HG03095 (cell line): Measurements from ENCODE around the gene KCNH4.
"Not testable (repeated sequence)": the region's sequence is repeated elsewhere in the genome, so short reads cannot be mapped to it uniquely, and the experiment has no call there.

ENCODE experiments used
- ATAC-seq: cut with Tn5 transposase; IDR thresholded peaks from one replicate; pipeline ENCODE4 v1.9.1; 2021; ENCODE audit warnings: moderate library complexity; ENCODE audit not compliant: unreplicated experiment

Gene KCNH4

GRCh38 chr17:42180922-42181850 is at the start of gene KCNH4:
Gene KCNH4 (minus strand): TSS chr17:42181142. CDS start chr17:42180945, 197 bp downstream.
- no peak for ATAC-seq

GRCh38 chr17:42230225-42230624 is 49.3 kb upstream of the KCNH4 start:
- no peak for ATAC-seq

GRCh38 chr17:42227849-42228700 is 47.1 kb upstream of the KCNH4 start:
- no peak for ATAC-seq

GRCh38 chr17:42225646-42226045 is 44.7 kb upstream of the KCNH4 start:
- ATAC-seq, result no peak

GRCh38 chr17:42224651-42225050 is 43.7 kb upstream of the KCNH4 start:
- ATAC-seq, result no peak

GRCh38 chr17:42221886-42222745 is 41.2 kb upstream of the KCNH4 start:
- no peak for ATAC-seq

- not testable (repeated sequence) for ATAC-seq
Observed at GRCh38 chr17:42219280-42219679, 38.3 kb upstream of the KCNH4 start.

GRCh38 chr17:42214156-42214555 is 33.2 kb upstream of the KCNH4 start:
- no peak for ATAC-seq

GRCh38 chr17:42212382-42212781 is 31.4 kb upstream of the KCNH4 start:
- no peak for ATAC-seq

GRCh38 chr17:42211921-42212341 is 31.0 kb upstream of the KCNH4 start:
- not testable (repeated sequence) for ATAC-seq

- no peak for ATAC-seq
Observed at GRCh38 chr17:42210046-42210445, 29.1 kb upstream of the KCNH4 start.

- not testable (repeated sequence) for ATAC-seq
Observed at GRCh38 chr17:42206153-42206612, 25.2 kb upstream of the KCNH4 start.

GRCh38 chr17:42203354-42203753 is 22.4 kb upstream of the KCNH4 start:
- no peak for ATAC-seq

- no peak for ATAC-seq
Observed at GRCh38 chr17:42202696-42203095, 21.8 kb upstream of the KCNH4 start.

GRCh38 chr17:42202159-42202558 is 21.2 kb upstream of the KCNH4 start:
- ATAC-seq, result no peak

GRCh38 chr17:42201458-42201772 is 20.5 kb upstream of the KCNH4 start:
- ATAC-seq, result no peak

GRCh38 chr17:42200706-42201457 is 19.9 kb upstream of the KCNH4 start:
- no peak for ATAC-seq

GRCh38 chr17:42199416-42200011 is 18.6 kb upstream of the KCNH4 start:
- ATAC-seq, result no peak

GRCh38 chr17:42198897-42199296 is 18.0 kb upstream of the KCNH4 start:
- no peak for ATAC-seq
